Endothelial cell of umbilical vein (primary cell): Measurements from ENCODE around the gene ZNF598. TPM values are rescaled to one million over a fixed set of nuclear protein-coding genes. Genes with fewer than 3 reads are reported as not detected.
A peak's percentile ranks its signal among the peaks of the same experiment; 100 is the strongest.

Experiments used
- BruUV-seq: library from RNA; stranded (reverse); fragments of 400-500 nt; replicated peaks from 2 replicates; lab custom pipeline; 2021; lab: Mats Ljungman, UMichigan
- CTCF ChIA-PET: fragments of 300-600, 350-600 bp; sonication (Branson Sonifier 250); formaldehyde crosslinking; loops from one replicate; lab custom pipeline; 2021; ENCODE audit warnings: antibody characterized with exemption, inconsistent platforms; lab: Charles Lee
- POLR2A ChIA-PET: fragments of 300-600, 350-600 bp; sonication (Branson Sonifier 250); formaldehyde crosslinking; loops from one replicate; lab custom pipeline; 2021; ENCODE audit warnings: antibody characterized with exemption, inconsistent platforms; lab: Charles Lee
- DNase-seq: peaks from one replicate; pipeline ENCODE4 v3.0.0-alpha.2; 2011; ENCODE audit warnings: low read depth, low spot score
- FAIRE-seq: peaks from 2 replicates; lab custom pipeline; 2011; peaks lifted over from hg19 to GRCh38; lab: Jason Lieb, UNC
- H2AFZ ChIP-seq: 2 replicates; pipeline ENCODE4 v1.6.0; 2012; ENCODE audit warnings: low read depth, low read length, control low read depth, inconsistent platforms
- H3K27ac ChIP-seq: 2 replicates; pipeline ENCODE4 v1.5.1; 2011; ENCODE audit warnings: low read depth, mild to moderate bottlenecking, control low read depth, low read length, moderate library complexity; ENCODE audit not compliant: insufficient read depth
- H3K27me3 ChIP-seq, 2 experiments: 2 replicates each; pipeline versions ENCODE4 v1.6.0 to v1.6.1; 2011; ENCODE audit warnings: low read length in 2 of 2, mixed read lengths in 1 of 2; ENCODE audit not compliant: control insufficient read depth in 2 of 2, insufficient read depth in 2 of 2
- H3K36me3 ChIP-seq, 2 experiments: 2 replicates in 1 of 2; 3 replicates in 1 of 2; pipeline ENCODE4 v1.5.1; 2011; ENCODE audit warnings: low read length in 2 of 2, mild to moderate bottlenecking in 1 of 2, moderate library complexity in 1 of 2; ENCODE audit not compliant: control insufficient read depth in 2 of 2, insufficient read depth in 2 of 2; ENCODE audit errors: extremely low read depth in 1 of 2
- H3K4me1 ChIP-seq: 3 replicates; pipeline ENCODE4 v1.5.1; 2011; ENCODE audit warnings: mild to moderate bottlenecking, low read length; ENCODE audit not compliant: control insufficient read depth, insufficient read depth; ENCODE audit errors: extremely low read depth
- H3K4me2 ChIP-seq: 2 replicates; pipeline ENCODE4 v1.6.1; 2011; ENCODE audit warnings: low read length, control low read depth, mixed read lengths; ENCODE audit not compliant: insufficient read depth
- H3K4me3 ChIP-seq, 3 experiments: fragments of 200-600 bp in 1 of 3; sonication (generic), shearing (Covaris generic) in 1 of 3; replicated peaks in 1 of 3; 2 replicates each; pipeline ENCODE4 v1.5.1; 2011 to 2016; ENCODE audit warnings: control low read depth in 3 of 3, low read length in 3 of 3, mild to moderate bottlenecking in 2 of 3, inconsistent platforms in 1 of 3, low read depth in 1 of 3, moderate library complexity in 1 of 3; ENCODE audit not compliant: insufficient read depth in 1 of 3
- H3K79me2 ChIP-seq: 2 replicates; pipeline ENCODE4 v1.6.0; 2012; ENCODE audit warnings: low read length, inconsistent platforms; ENCODE audit not compliant: control insufficient read depth, insufficient read depth
- H3K9ac ChIP-seq: replicated peaks from 2 replicates; pipeline ENCODE3; 2011; ENCODE audit warnings: low read length, control low read depth; ENCODE audit not compliant: insufficient read depth; ENCODE audit errors: extremely low read depth
- H3K9me1 ChIP-seq: replicated peaks from 3 replicates; pipeline ENCODE4 v1.6.0; 2011; ENCODE audit warnings: mild to moderate bottlenecking, low read length; ENCODE audit not compliant: control insufficient read depth, insufficient read depth; ENCODE audit errors: extremely low read depth
- H3K9me3 ChIP-seq: replicated peaks from 2 replicates; pipeline ENCODE4 v1.5.1; 2012; ENCODE audit warnings: low read length, inconsistent platforms; ENCODE audit not compliant: control insufficient read depth, insufficient read depth
- H4K20me1 ChIP-seq: replicated peaks from 2 replicates; pipeline ENCODE3; 2011; ENCODE audit warnings: mild to moderate bottlenecking, low read length; ENCODE audit not compliant: control insufficient read depth, insufficient read depth; ENCODE audit errors: extremely low read depth
- CTCF ChIP-seq, 2 donors: IDR thresholded peaks; 1 replicate in 1 of 2; 2 replicates in 1 of 2; pipeline ENCODE4 v1.5.1; 2011; ENCODE audit warnings: low read length in 2 of 2, mild to moderate bottlenecking in 2 of 2, moderate library complexity in 2 of 2, control low read depth in 1 of 2, inconsistent platforms in 1 of 2, low read depth in 1 of 2; ENCODE audit not compliant: insufficient read depth in 1 of 2; ENCODE audit errors: extremely low read depth in 1 of 2
- EZH2 ChIP-seq: IDR thresholded peaks from 2 replicates; pipeline ENCODE4 v1.6.1; 2012; ENCODE audit warnings: borderline replicate concordance, low read depth, mild to moderate bottlenecking, moderate library complexity, low read length, inconsistent platforms; ENCODE audit not compliant: severe bottlenecking
- FOS ChIP-seq: IDR thresholded peaks from 2 replicates; pipeline ENCODE4 v1.6.1; 2011; ENCODE audit warnings: mild to moderate bottlenecking, low read length, moderate library complexity, borderline replicate concordance; ENCODE audit not compliant: insufficient read depth
- GATA2 ChIP-seq: IDR thresholded peaks from 2 replicates; pipeline ENCODE4 v1.7.0; 2011; ENCODE audit warnings: low read depth, mild to moderate bottlenecking, moderate library complexity, mixed read lengths, low read length; ENCODE audit not compliant: insufficient read length, insufficient read depth
- JUN ChIP-seq: IDR thresholded peaks from 2 replicates; pipeline ENCODE4 v1.6.1; 2011; ENCODE audit warnings: borderline replicate concordance, low read depth; ENCODE audit not compliant: insufficient read length, insufficient read depth
- MAX ChIP-seq: IDR thresholded peaks from 2 replicates; pipeline ENCODE4 v1.6.1; 2011; ENCODE audit not compliant: insufficient read depth, insufficient read length
- MYC ChIP-seq: IDR thresholded peaks from one replicate; pipeline ENCODE4 v1.6.1; 2011; ENCODE audit warnings: mild to moderate bottlenecking, low read depth, low read length
- POLR2A ChIP-seq: IDR thresholded peaks from 2 replicates; pipeline ENCODE4 v1.6.1; 2012; ENCODE audit warnings: low read depth, mild to moderate bottlenecking, control low read depth, low read length
- POLR2AphosphoS5 ChIP-seq: IDR thresholded peaks from 2 replicates; pipeline ENCODE4 v1.6.1; 2012; ENCODE audit warnings: low read depth, mild to moderate bottlenecking, control low read depth, low read length, moderate library complexity; ENCODE audit not compliant: insufficient read depth
- dilution Hi-C: fragments of 300-500 bp; cut with MboI; formaldehyde crosslinking; loops from one replicate; pipeline ENCODE4 v1.15.0; 2019; ENCODE audit warnings: low sequenced_read_pairs; ENCODE audit not compliant: extremely low pct_ligation_motif_present
- intact Hi-C: fragments of 100-400 bp; cut with micrococcal nuclease; formaldehyde crosslinking; loops from one replicate; pipeline ENCODE4 v1.10.0; 2022
- polyA plus RNA-seq, 4 experiments: library from polyadenylated mRNA; depleted of rRNA in 3 of 4; stranded (reverse) in 3 of 4; unstranded in 1 of 4; fragments of >200 nt; gene quantifications; 2 replicates each; pipeline versions ENCODE4 v1.2.1 to v1.2.3, GENCODE V29; 2011 to 2012; ENCODE audit warnings: missing spikeins in 1 of 4
- total RNA-seq: library from RNA; stranded (reverse); gene quantifications from 2 replicates; pipeline ENCODE4 v1.2.3, GENCODE V29; 2021

ZNF598 gene
- total and polyA plus RNA-seq, 2 donors (not counting 3 experiments of a cell fraction or from before 2014, with no cell fraction given), result 43.3 to 67.0 TPM

GRCh38 chr16:2043667-2044451 is 34.2 kb upstream of the ZNF598 start:
- ChIA-PET POLR2A (interaction anchor here (1.4 to 2.4 kb wide), 2 partner anchors 47 to 111 kb away, joined by 3 to 8 read pairs; partner anchors contain the start of gene TRAF7), CTCF (interaction anchor here (0.7 to 3.2 kb wide), 6 partner anchors 11 to 97 kb away, joined by 3 to 20 read pairs (median 4); no protein-coding TSS in a partner anchor)
- H2AFZ ChIP-seq, result peak overlapping the region; percentile 48
- no peaks in the 10 kb centered on the region for H3K36me3 ChIP-seq
- intact Hi-C loops (no loop called here), dilution Hi-C loops (loop anchor here (25.0 kb wide), 1 partner anchor 118 kb away; the partner anchor contains the start of gene TRAF7)
- H3K9me1 ChIP-seq, result no peaks in the 10 kb centered on the region
- no peaks in the 10 kb centered on the region for H3K9me3 ChIP-seq
- peaks cover 9% of the 10 kb centered on the region for H3K79me2 ChIP-seq
- DNase-seq, result peak; percentile 69
- peak overlapping the region; percentile 30 for H3K27ac ChIP-seq
- no peak for TF ChIP-seq CTCF (IDR thresholded peaks at IDR 0.05; ENCODE audit: extremely low read depth in 1 of 2, insufficient read depth in 1 of 2, low read depth in 1 of 2, low read length in 2 of 2)
- TF ChIP-seq JUN, result no peak
- TF ChIP-seq MAX, result no peak
- TF ChIP-seq GATA2, result no peak
- TF ChIP-seq EZH2, result no peak
- peak; percentile 10 for TF ChIP-seq FOS
- peak; percentile 30 for TF ChIP-seq POLR2AphosphoS5
- no peak for TF ChIP-seq MYC
- no peak for TF ChIP-seq POLR2A
- H3K9ac ChIP-seq, result peak overlapping the region; percentile 4
- no peaks in the 10 kb centered on the region for H3K27me3 ChIP-seq
- FAIRE-seq, result peak; percentile 74
- no peak overlapping the region for H3K4me3 ChIP-seq
- no peak overlapping the region for H3K4me2 ChIP-seq
- BruUV-seq, result no TSS peak
- H3K4me1 ChIP-seq, result peaks cover 34% of the 10 kb centered on the region
- H4K20me1 ChIP-seq, result no peaks in the 10 kb centered on the region
